Glutamatergic neuron (in vitro differentiated cells): ENCODE results near the gene POLD3. TPM values are rescaled to one million over a fixed set of nuclear protein-coding genes. Genes with fewer than 3 reads are reported as not detected.
"Not testable (repeated sequence)": the region's sequence is repeated elsewhere in the genome, so short reads cannot be mapped to it uniquely, and the experiment has no call there.

Experiments used
- DNase-seq: peaks from one replicate; pipeline ENCODE4 v3.0.0; 2022
- H3K27ac Mint-ChIP-seq: one replicate; pipeline ENCODE4 v1.8.0; 2020; ENCODE audit warnings: mild to moderate bottlenecking, mixed read lengths, inconsistent platforms; ENCODE audit not compliant: unreplicated experiment
- H3K27me3 Mint-ChIP-seq: one replicate; pipeline ENCODE4 v1.8.0; 2020; ENCODE audit warnings: mild to moderate bottlenecking, moderate library complexity, mixed read lengths, inconsistent platforms; ENCODE audit not compliant: unreplicated experiment
- H3K36me3 Mint-ChIP-seq: one replicate; pipeline ENCODE4 v1.8.0; 2020; ENCODE audit warnings: mild to moderate bottlenecking, mixed read lengths, inconsistent platforms; ENCODE audit not compliant: unreplicated experiment
- H3K4me1 Mint-ChIP-seq: one replicate; pipeline ENCODE4 v1.8.0; 2020; ENCODE audit warnings: mild to moderate bottlenecking, low read depth, mixed read lengths, inconsistent platforms; ENCODE audit not compliant: unreplicated experiment
- H3K4me3 Mint-ChIP-seq: one replicate; pipeline ENCODE4 v1.8.0; 2020; ENCODE audit warnings: mild to moderate bottlenecking, mixed read lengths, inconsistent platforms; ENCODE audit not compliant: unreplicated experiment
- H3K9me3 Mint-ChIP-seq: one replicate; pipeline ENCODE4 v1.8.0; 2020; ENCODE audit warnings: mild to moderate bottlenecking, moderate library complexity, mixed read lengths, inconsistent platforms; ENCODE audit not compliant: unreplicated experiment
- CTCF ChIP-seq: fragments of 200-600 bp; sonication (generic); IDR thresholded peaks from one replicate; pipeline ENCODE4 v1.5.0; 2021; ENCODE audit not compliant: partially characterized antibody, unreplicated experiment
- total RNA-seq: library from RNA; stranded (reverse); fragmentation: NEBNext Ultra II Directional; extraction: Animal tissue kit (Norgen Biotek cat#: 25700); gene quantifications from one replicate; pipeline ENCODE4 v1.2.1, GENCODE V29; 2021; ENCODE audit not compliant: unreplicated experiment

Gene POLD3
- total RNA-seq, 1 donor from 2014 or later: 9.0 TPM

GRCh38 chr11:74654976-74655375 lies 62.6 kb downstream of the POLD3 start:
- peaks cover 2% of the 10 kb centered on the region for H3K9me3 Mint-ChIP-seq
- no peaks in the 10 kb centered on the region for H3K27me3 Mint-ChIP-seq
- no peak for DNase-seq
- H3K4me1 Mint-ChIP-seq: no peaks in the 10 kb centered on the region
- H3K27ac Mint-ChIP-seq: no peak overlapping the region
- TF ChIP-seq CTCF: no peak
- peaks cover 21% of the 10 kb centered on the region for H3K36me3 Mint-ChIP-seq
- no peak overlapping the region for H3K4me3 Mint-ChIP-seq

- not testable (repeated sequence) for DNase-seq, H3K27me3 Mint-ChIP-seq, H3K4me1 Mint-ChIP-seq, H3K4me3 Mint-ChIP-seq, H3K27ac Mint-ChIP-seq, H3K9me3 Mint-ChIP-seq
- H3K36me3 Mint-ChIP-seq: peaks cover 11% of the 10 kb centered on the region
These were observed 66.7 kb downstream of the POLD3 start for GRCh38 chr11:74659124-74659523.

DNA sequence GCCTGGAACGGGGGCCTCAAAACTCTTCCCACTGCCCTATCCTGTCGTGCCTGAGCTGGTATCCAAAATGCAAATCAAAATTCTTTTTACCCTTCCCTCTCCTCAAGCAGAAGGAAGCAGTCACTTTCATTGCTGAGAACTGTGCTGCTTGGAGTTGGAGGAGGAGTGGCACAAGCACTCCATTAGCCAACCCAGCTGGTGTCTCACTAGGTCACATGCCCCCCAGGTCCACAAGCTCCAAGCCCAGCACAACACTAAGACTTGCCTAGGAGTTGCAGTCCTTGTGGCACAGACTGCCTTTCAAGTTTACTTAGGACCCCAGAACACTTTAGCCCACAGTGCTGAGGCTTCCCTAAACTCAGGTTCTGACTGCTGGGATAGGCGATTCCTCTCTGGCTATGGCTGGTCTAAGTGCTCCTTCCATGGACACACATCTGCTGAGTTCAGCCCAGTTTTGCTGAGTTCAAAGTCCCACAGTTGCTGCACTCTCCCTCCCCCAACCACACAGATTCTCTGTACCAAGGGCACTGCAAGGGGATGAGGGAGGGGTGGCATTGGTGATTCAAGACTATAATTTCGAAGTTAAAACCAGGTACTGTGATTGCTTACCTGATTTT lies 70.2 kb downstream of the POLD3 start:
- Mint-ChIP-seq H3K27me3 (no peaks in the 10 kb centered on the region), H3K4me1 (no peaks in the 10 kb centered on the region), H3K27ac (no peak overlapping the region), H3K36me3 (peaks cover 11% of the 10 kb centered on the region), H3K4me3 (no peak overlapping the region), H3K9me3 (no peaks in the 10 kb centered on the region)
- DNase-seq: no peak
- no peak for TF ChIP-seq CTCF

DNA sequence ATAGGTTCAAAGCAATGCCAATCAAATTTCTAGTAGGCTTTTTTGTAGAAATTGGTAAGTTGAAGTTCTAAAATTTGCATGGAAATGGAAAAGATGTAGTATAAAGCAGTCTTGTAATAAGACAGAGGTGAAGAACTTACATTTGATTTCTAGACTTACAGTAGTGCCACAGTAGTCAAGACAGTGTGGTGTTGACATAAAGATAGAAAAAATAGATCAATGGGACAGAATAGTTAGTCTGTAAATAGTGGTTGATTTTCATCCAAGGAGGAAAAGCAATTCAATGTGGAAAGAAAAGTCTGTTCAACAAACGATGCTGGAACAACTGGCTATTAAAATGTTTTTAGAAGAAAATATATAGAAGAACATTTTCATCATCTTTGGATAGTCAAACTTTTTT lies 70.9 kb downstream of the POLD3 start:
- H3K36me3 Mint-ChIP-seq: peaks cover 8% of the 10 kb centered on the region
- no peak for DNase-seq
- TF ChIP-seq CTCF: no peak
- H3K27me3 Mint-ChIP-seq: no peaks in the 10 kb centered on the region
- H3K4me1 Mint-ChIP-seq: no peaks in the 10 kb centered on the region
- H3K4me3 Mint-ChIP-seq: no peak overlapping the region
- H3K9me3 Mint-ChIP-seq: no peaks in the 10 kb centered on the region
- H3K27ac Mint-ChIP-seq: no peak overlapping the region

GRCh38 chr11:74669211-74670160 lies 77.1 kb downstream of the POLD3 start:
- peaks cover 7% of the 10 kb centered on the region for H3K36me3 Mint-ChIP-seq
- no peak overlapping the region for H3K4me3 Mint-ChIP-seq
- TF ChIP-seq CTCF: no peak
- no peaks in the 10 kb centered on the region for H3K4me1 Mint-ChIP-seq
- no peaks in the 10 kb centered on the region for H3K9me3 Mint-ChIP-seq
- H3K27ac Mint-ChIP-seq: no peak overlapping the region
- no peak for DNase-seq
- H3K27me3 Mint-ChIP-seq: peaks cover 1% of the 10 kb centered on the region
